Activated T-helper 9 cell treated with anti-CD3 and anti-CD28 coated beads, Interleukin-2, amount 50 U/mL, for 16 hours (primary cell): ENCODE measurements around the gene SLC4A7.
"Not testable (repeated sequence)": the region's sequence is repeated elsewhere in the genome, so short reads cannot be mapped to it uniquely, and the experiment has no call there.

ENCODE experiments used
- DNase-seq: peaks from one replicate; pipeline ENCODE4 v3.0.0-alpha.2; 2020; ENCODE audit warnings: low read depth

SLC4A7 gene

DNA sequence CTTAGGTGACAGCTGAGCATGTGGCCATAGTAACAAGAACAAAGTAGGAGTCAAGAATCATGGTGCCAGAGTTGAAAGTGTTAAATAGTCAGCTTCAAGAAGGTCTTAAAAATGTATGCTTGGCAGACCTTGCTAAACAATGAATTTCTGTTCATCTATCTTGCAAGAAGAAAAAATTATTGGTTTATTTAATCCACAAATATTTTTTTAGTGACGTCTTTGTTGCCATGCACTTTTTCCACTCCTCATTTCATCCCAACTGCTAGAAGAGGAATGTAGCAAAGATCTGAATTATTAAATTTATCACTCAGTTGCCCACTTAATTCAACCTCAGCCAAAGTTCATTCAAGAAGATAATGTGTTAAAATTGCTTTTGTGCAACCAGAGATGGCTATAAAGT lies 3.2 kb upstream of the SLC4A7 start:
- no peak for DNase-seq

- DNase-seq: no peak
Measured at GRCh38 chr3:27486336-27486735, 2.2 kb upstream of the SLC4A7 start.

DNA sequence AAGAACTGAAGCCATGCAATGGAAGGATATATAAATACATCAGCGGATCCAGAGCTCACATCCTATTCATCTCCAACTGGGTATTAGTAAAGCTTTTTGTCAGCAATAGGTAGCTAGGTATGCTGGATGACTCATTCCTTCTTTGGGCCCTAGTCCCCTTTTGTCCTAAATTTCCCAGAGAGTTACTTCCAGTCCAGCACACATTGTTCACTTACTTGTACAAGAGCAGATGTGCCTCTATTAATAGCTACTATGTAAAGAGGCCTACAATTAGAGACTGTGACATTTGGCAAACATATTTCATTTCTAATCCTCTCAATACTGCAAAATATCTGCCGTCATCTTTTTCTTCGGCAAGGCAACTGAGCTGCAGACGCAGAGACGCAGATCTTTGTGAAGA lies 1.7 kb upstream of the SLC4A7 start:
- no peak for DNase-seq

DNA sequence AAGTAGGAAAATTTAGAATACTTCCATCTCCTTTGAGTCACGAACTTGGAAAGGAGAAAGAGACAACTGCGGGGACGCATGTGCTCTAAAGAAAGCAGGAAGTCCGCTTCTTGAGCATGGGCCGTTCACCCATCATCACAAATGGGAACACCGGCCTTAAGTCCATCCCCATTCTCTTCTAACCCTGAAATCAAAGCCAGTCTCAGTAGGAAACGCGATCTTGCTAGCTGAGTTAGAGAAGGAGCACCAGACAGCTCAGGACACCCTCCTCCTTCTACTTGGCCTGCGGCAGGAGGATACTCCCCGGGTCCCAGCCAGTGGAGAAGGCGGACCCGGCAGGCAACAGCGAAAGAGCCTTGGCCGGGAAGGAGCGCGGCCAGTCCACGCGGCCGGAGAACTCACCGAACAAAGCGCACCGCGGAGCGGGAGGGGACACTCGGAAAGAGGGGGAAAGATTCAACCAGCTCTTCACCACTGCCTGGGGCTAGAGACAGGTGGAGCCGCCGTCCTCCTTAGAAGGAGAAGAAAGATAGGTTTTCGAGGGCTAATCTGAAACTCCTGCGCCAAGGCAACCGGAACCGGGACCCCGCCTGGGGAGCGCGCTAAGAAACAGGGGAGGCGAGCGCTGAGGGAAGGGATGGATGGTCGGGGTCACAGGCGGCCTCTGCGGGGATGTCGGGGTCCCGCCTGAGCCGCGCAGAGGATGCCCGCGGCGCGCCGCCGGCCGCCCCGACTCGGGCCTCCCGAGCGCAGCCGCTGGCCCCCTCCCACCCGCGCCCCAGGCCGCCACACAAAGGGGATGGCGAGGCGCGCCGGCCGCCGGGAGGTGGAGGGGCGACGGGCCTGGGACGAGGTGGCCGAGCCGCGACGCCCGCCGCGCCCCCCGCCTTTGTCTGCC lies 818 bp downstream of the SLC4A7 start:
- DNase-seq: peak; percentile 6

DNA sequence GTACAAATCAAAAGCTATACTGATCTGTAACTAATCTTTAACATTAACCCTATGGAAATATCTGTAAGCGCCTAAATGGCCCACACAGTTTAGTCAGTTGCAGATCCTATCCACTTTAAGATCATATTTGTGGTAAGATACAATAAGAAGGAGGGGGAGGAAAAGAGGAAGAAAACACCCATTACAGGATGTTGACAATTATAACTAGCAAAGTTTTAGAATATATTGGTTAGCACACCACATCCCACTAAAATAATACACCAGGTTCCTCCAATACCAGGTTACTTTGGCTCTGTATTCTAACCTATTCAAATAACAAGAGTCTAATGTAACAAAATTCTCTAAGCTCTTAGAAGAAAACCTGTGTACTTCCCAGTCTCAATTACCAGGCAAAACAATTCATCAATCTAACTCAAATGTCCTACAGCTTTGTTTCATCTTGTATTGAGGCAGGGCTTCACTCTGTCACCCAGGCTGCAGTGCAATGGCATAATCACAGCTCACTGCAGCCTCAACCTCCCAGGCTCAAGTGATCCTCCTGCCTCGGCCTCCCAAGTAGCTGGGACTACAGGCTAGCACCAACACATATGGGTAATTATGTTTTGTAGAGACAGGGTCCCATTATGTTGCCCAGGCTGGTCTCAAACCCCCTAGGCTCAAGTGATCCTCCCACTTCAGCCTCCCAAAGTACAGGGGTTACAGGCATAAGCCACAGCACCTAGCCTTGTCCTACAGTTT lies 4.2 kb downstream of the SLC4A7 start:
- no peak for DNase-seq

DNA sequence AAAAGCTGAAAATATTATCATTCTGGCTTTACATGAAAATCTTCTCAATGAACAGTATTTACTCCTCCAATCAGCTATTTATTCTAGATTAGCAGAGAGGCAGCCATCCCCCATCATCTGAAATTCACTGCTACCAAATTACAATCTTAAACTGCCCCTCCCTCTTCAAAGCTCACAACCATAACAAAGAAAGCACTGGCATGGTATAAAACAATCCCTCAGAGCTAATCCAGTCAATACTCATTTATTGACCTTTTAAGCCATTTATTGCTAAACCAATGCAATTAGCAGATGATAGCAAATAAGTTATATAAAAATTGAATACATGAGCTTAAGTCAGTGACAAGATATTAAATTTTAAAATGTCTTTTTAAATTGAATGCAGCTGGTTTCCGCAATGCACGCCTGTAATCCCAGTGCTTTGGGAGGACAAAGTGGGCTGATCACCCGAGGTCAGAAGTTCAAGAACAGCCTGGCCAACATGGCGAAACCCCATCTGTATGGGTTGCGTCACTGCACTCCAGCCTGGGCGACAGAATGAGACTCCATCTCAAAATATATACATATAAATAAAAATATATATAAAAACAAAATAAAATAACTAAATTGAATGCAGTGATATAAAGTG lies 12.1 kb downstream of the SLC4A7 start:
- no peak for DNase-seq

- no peak for DNase-seq
Measured at GRCh38 chr3:27468283-27468886, 15.8 kb downstream of the SLC4A7 start.

DNA sequence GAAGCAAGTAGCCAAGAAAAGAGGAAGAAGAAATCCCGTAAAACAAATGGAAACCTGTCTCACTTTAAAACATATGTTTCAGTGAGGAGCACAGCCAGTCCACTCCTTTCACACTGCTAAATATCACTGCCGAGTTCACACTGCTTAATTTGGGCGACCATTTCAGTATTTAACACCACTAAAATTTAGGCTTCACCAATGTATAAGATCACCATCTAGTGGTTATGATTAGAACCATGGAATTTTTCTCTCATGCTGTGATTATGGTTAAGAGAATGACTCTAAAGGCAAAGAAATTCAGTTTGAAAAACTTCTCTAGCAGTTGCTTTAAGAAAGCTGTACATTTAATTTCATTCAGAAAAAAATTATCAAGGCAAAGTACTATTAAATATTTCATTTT lies 16.6 kb downstream of the SLC4A7 start:
- no peak for DNase-seq

- DNase-seq: no peak
Measured at GRCh38 chr3:27464646-27465045, 19.5 kb downstream of the SLC4A7 start.

GRCh38 chr3:27462228-27462627 lies 22.0 kb downstream of the SLC4A7 start:
- DNase-seq: no peak

DNA sequence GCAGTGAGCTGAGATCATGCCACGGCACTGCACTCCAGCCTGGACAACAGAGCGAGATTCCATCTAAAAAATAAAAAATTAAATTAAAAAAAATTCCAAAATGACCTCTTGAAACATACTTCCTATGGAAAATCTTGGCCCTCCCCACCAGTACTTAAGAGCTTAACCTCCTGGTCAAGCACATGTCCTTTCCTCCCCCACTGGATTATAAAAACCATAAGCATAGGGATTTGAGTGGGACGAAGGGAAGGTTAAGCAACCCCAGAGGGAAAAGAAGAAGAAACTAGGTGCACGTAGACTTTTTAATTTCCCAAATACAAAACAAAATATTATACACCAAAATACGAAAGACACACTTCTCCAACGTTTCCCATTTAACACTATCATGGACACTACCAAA lies 25.3 kb downstream of the SLC4A7 start:
- DNase-seq: no peak

- no peak for DNase-seq
Measured at GRCh38 chr3:27456554-27456953, 27.6 kb downstream of the SLC4A7 start.

- DNase-seq: no peak
Measured at GRCh38 chr3:27454914-27455313, 29.3 kb downstream of the SLC4A7 start.

- no peak for DNase-seq
Measured at GRCh38 chr3:27454461-27454860, 29.7 kb downstream of the SLC4A7 start.

- no peak for DNase-seq
Measured at GRCh38 chr3:27452368-27453090, 31.7 kb downstream of the SLC4A7 start.

DNA sequence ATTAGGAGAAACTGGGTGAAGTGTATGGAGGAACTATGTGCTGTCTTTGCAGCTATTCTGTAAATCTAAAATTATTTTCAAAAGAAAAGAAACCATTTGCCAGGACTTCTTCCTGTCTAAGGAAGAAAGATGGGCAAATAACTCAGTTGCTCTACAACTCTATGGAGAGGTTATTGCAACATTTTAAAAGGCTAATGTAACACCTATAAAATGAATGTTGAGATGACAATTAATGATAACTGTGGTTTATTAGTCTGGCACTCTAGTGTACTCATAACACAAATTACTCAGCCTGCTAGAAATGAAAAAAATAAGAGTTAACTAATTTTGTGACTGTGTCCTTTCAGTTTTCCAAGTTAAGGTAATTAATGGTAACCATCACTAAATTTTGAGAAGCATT lies 32.3 kb downstream of the SLC4A7 start:
- no peak for DNase-seq

- DNase-seq: no peak
Measured at GRCh38 chr3:27451251-27451650, 32.9 kb downstream of the SLC4A7 start.

DNA sequence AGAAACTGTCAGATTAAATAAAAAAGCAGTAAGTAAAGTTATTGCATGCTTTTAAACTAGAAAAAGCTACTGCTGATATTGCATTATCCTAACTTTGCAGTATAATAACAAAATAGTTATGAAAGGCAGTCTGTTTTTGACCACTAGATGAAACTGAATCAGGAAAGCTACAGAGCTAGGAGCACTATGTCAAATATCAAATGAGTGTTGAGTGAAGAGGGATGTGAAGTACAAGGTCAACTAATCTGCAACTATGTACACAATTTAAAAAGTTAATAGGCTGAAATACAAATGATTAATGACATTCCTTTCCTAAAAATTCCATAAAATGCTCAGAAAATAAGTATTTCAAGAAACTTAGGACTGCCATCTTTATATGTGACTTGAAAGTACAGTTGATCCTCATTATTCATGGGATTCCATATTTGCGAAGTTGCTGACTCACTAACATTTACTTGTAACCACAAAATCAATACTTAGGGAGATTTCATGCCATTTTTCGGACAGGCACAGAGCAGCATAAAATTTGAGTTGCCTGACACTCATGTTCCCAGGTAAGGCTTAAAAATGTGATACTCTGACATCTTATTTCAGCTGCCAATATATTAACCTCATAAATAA lies 34.5 kb downstream of the SLC4A7 start:
- no peak for DNase-seq

GRCh38 chr3:27442995-27443394 lies 41.2 kb downstream of the SLC4A7 start:
- DNase-seq: not testable (repeated sequence)

DNA sequence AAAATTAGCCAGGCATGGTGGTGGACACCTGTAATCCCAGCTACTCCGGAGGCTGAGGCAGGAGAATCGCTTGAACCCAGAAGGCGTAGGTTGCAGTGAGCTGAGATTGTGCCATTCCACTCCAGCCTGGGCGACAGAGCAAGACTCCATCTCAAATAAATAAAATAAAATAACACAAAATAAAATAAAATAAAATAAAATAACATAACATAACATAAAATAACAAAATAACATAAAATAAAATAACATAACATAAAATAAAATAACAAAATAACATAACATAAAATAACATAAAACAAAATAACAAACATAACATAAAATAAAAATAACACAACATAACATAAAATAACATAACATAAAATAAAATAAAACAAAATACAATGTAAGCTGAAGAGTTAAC lies 45.8 kb downstream of the SLC4A7 start:
- not testable (repeated sequence) for DNase-seq

DNA sequence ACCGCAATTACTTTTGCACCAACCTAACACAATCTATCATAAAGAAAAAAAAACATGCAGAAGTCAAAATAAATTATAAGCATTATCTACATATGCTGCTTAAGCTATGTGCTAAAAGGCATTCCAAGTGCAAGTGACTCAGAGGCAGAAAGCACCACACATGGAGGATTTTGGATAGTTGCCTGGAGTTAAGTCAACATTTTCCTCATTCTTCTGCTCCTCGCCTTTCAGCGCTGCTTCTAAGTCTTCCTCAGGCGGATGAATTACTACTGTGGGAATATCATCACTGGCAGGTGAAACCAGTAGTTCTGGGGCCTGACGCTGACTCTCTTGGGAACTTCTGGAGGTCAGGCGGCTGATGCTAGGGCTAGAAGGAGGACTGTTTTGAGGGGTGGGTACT lies 53.1 kb downstream of the SLC4A7 start:
- no peak for DNase-seq
